Measurements from ENCODE around the gene JPH3.
"Not testable (repeated sequence)": the region's sequence is repeated elsewhere in the genome, so short reads cannot be mapped to it uniquely, and the experiment has no call there.

The JPH3 gene

GRCh38 chr16:87722590-87723225 lies 120.4 kb downstream of the JPH3 start:
- DNase-seq, result no peak

- DNase-seq, result no peak
Observed at GRCh38 chr16:87723226-87723623, 120.9 kb downstream of the JPH3 start.

GRCh38 chr16:87724490-87725291 lies 122.4 kb downstream of the JPH3 start:
- no peak for DNase-seq

GRCh38 chr16:87725596-87726235 lies 123.4 kb downstream of the JPH3 start:
- DNase-seq, result no peak

- not testable (repeated sequence) for DNase-seq
Observed at GRCh38 chr16:87726577-87726976, 124.3 kb downstream of the JPH3 start.

- no peak for DNase-seq
Observed at GRCh38 chr16:87727346-87727745, 125.0 kb downstream of the JPH3 start.

- DNase-seq, result no peak
Observed at GRCh38 chr16:87728026-87728425, 125.7 kb downstream of the JPH3 start.

GRCh38 chr16:87729266-87729954 lies 127.1 kb downstream of the JPH3 start:
- DNase-seq, result no peak

GRCh38 chr16:87731607-87732006 lies 129.3 kb downstream of the JPH3 start:
- no peak for DNase-seq

- DNase-seq, result no peak
Observed at GRCh38 chr16:87733190-87733589, 130.9 kb downstream of the JPH3 start.

- DNase-seq, result no peak
Observed at GRCh38 chr16:87734644-87735043, 132.3 kb downstream of the JPH3 start.

GRCh38 chr16:87735270-87736007 lies 133.1 kb downstream of the JPH3 start:
- DNase-seq, result no peak

GRCh38 chr16:87736008-87736382 lies 133.7 kb downstream of the JPH3 start:
- DNase-seq, result no peak

GRCh38 chr16:87739801-87740200 lies 137.5 kb downstream of the JPH3 start:
- DNase-seq, result no peak

- DNase-seq, result no peak
Observed at GRCh38 chr16:87740441-87740840, 138.1 kb downstream of the JPH3 start.

- DNase-seq, result no peak
Observed at GRCh38 chr16:87740909-87741424, 138.7 kb downstream of the JPH3 start.

GRCh38 chr16:87741700-87742415 lies 139.6 kb downstream of the JPH3 start:
- no peak for DNase-seq

- no peak for DNase-seq
Observed at GRCh38 chr16:87742781-87743490, 140.6 kb downstream of the JPH3 start.

- no peak for DNase-seq
Observed at GRCh38 chr16:87744750-87745514, 142.6 kb downstream of the JPH3 start.

- no peak for DNase-seq
Observed at GRCh38 chr16:87746178-87746577, 143.9 kb downstream of the JPH3 start.
